Measurements from ENCODE around the gene NEURL3. TPM values are rescaled to one million over a fixed set of nuclear protein-coding genes. Genes with fewer than 3 reads are reported as not detected.
"Not testable (repeated sequence)": the region's sequence is repeated elsewhere in the genome, so short reads cannot be mapped to it uniquely, and the experiment has no call there.

Gene NEURL3
- total RNA-seq, 2 donors from 2014 or later: 0.44 TPM; not detected in 1

DNA sequence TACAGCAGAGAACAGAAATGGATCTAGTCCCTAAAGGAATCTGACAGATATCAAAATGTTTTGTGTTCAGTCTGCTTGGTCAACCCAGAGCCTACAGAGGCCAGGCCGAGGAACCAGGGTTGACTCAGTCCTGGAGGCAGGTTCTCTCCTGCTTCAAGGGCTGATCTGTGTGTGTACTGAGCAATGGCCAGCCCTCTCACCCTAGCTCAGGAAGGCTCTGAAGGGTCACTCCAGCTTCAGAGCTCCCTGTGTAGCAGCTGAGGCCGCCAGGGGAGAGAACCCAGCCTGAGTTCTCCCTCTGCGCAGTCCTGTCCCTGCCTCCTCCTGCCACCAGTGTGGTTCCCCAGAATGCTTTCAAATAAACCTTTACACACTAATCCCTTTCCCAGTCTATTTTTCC, 41.1 kb downstream of the NEURL3 start:
- no peaks in the 10 kb centered on the region for H3K9me3 ChIP-seq (ENCODE audit: control insufficient read depth, low read length, poor library complexity, severe bottlenecking)
- Mint-ChIP-seq H3K27ac (no peak overlapping the region), H3K36me3 (ENCODE audit: low read depth) (no peaks in the 10 kb centered on the region), H3K4me3 (no peak overlapping the region), H3K4me1 (peaks cover 3% of the 10 kb centered on the region), H3K27me3 (peaks cover 4% of the 10 kb centered on the region)
- no peak for DNase-seq
- no peak for ATAC-seq

DNA sequence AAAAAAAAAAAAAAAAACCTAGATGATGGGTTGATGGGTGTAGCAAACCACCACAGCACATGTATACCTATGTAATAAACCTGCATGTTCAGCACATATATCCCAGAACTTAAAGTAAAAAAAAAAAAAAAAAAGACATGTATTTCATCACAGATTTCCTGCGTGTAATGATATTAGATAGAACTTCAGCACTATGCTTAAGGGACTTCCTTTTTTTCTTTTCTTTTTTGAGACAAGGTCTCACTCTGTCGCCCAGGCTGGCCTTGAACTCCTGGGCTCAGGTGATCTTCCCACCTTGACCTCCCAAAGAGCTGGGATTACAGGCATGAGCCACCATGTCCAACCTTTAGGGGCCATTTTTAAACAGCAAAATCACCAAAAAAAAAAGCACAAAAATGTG, 42.0 kb downstream of the NEURL3 start:
- no peaks in the 10 kb centered on the region for H3K36me3 Mint-ChIP-seq (ENCODE audit: low read depth)
- H3K4me1 Mint-ChIP-seq: peaks cover 3% of the 10 kb centered on the region
- no peak overlapping the region for H3K27ac Mint-ChIP-seq
- no peaks in the 10 kb centered on the region for H3K9me3 ChIP-seq (ENCODE audit: control insufficient read depth, low read length, poor library complexity, severe bottlenecking)
- DNase-seq: no peak
- ATAC-seq: no peak
- no peaks in the 10 kb centered on the region for H3K27me3 Mint-ChIP-seq
- H3K4me3 Mint-ChIP-seq: no peak overlapping the region

DNA sequence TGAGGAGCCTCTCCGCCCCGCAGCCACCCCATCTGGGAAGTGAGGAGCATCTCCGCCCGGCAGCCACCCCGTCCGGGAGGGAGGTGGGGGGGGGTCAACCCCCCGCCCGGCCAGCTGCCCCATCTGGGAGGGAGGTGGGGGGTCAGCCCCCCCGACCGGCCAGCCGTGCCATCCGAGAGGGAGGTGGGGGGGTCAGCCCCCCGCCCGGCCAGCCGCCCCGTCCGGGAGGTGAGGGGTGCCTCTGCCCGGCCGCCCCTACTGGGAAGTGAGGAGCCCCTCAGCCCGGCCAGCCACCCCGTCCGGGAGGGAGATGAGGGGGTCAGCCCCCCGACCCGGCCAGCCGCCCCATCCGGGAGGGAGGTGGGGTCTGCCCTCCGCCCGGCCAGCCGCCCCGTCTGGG, 43.5 kb downstream of the NEURL3 start:
- not testable (repeated sequence) for ATAC-seq; H3K4me3 Mint-ChIP-seq; H3K36me3 Mint-ChIP-seq (ENCODE audit: low read depth); H3K27me3 Mint-ChIP-seq; DNase-seq; H3K4me1 Mint-ChIP-seq; H3K9me3 ChIP-seq (ENCODE audit: control insufficient read depth, low read length, poor library complexity, severe bottlenecking); H3K27ac Mint-ChIP-seq

DNA sequence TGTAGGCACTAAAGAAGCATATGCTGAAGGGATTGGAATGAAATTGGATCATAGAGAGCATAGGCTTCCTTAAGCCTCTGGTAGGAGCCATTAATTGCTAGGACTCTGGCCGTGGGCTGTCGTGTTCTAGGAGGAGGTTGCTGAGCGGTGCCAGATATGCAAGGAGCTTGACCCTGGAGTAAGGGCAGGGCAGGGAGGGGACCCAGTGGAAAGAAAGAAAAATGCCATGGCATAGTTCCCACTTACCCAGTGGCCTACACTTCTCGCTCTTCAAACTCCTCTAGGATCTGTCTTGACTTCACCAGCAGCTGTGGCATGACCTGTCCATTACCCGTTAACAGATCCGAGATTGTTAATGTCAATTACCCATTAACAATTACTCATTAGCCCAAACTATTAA, 53.1 kb downstream of the NEURL3 start:
- no peak overlapping the region for H3K4me3 Mint-ChIP-seq
- H3K9me3 ChIP-seq (ENCODE audit: control insufficient read depth, low read length, poor library complexity, severe bottlenecking): no peaks in the 10 kb centered on the region
- no peaks in the 10 kb centered on the region for H3K36me3 Mint-ChIP-seq (ENCODE audit: low read depth)
- no peak for ATAC-seq
- no peak for DNase-seq
- no peak overlapping the region for H3K27ac Mint-ChIP-seq
- no peaks in the 10 kb centered on the region for H3K4me1 Mint-ChIP-seq
- peaks cover 17% of the 10 kb centered on the region for H3K27me3 Mint-ChIP-seq

DNA sequence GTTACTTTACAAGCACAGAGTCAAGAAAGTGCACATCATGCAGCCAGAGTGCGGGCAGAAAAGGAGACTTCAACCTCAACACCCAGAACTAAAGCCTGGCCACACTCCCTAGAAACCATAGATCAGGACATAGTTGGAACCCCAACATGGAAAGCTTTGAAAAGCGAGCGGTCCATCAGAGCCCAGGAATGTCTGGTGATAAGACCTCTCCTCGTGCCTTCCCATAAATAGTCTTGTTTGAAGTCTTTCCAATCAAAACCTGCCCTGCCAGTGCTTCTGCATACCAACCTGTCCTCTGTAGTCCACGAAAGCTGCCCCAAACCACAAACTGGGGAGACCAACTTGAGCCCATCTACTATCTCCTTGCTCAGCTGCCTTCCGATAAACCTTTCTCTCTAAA, 55.5 kb downstream of the NEURL3 start:
- ATAC-seq: no peak
- no peaks in the 10 kb centered on the region for H3K36me3 Mint-ChIP-seq (ENCODE audit: low read depth)
- H3K27ac Mint-ChIP-seq: no peak overlapping the region
- H3K4me1 Mint-ChIP-seq: no peaks in the 10 kb centered on the region
- H3K4me3 Mint-ChIP-seq: no peak overlapping the region
- no peaks in the 10 kb centered on the region for H3K9me3 ChIP-seq (ENCODE audit: control insufficient read depth, low read length, poor library complexity, severe bottlenecking)
- no peak for DNase-seq
- peaks cover 17% of the 10 kb centered on the region for H3K27me3 Mint-ChIP-seq

DNA sequence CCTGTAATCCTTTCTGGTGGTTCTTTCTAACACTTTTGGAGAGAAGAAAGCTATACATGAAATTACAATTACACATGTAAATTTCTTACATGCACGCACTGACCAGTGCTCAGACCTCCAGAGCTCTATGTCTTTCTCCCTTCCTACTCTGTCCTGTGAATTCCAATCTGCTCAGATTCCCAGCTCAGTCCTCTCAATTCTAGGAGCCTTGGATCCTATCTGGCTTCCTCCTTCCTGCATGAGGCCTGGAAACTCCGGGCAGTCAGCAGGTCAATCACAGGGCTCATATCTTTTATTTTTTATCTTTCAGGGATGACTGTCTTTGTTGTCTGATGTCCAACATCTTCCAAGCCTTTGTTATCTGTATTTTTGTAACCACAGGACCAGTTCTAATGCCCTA, 56.0 kb downstream of the NEURL3 start:
- Mint-ChIP-seq H3K4me1 (no peaks in the 10 kb centered on the region), H3K27me3 (peaks cover 17% of the 10 kb centered on the region), H3K4me3 (no peak overlapping the region), H3K27ac (no peak overlapping the region), H3K36me3 (ENCODE audit: low read depth) (no peaks in the 10 kb centered on the region)
- no peaks in the 10 kb centered on the region for H3K9me3 ChIP-seq (ENCODE audit: control insufficient read depth, low read length, poor library complexity, severe bottlenecking)
- ATAC-seq: no peak
- DNase-seq: no peak

DNA sequence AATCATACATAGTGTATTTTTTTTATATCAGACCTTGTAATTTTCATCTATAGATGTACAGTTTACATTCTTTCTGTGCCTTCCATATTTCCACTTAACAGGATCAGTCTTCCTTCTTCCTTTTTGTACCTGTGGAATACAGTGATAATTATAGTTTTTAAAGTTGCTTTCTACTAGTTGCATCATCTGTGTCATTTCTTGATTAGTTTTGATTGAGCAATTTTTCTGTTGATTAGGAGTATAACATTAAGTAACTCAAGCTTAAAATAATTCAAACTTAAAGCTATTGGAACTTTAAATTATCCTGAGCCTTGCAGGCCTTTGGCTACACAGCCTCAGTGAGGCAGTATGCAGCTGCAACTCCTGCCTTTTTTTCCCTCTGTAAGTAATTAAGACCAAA, 57.4 kb downstream of the NEURL3 start:
- no peaks in the 10 kb centered on the region for H3K36me3 Mint-ChIP-seq (ENCODE audit: low read depth)
- ATAC-seq (no peak), DNase-seq (no peak)
- no peaks in the 10 kb centered on the region for H3K4me1 Mint-ChIP-seq
- peaks cover 13% of the 10 kb centered on the region for H3K27me3 Mint-ChIP-seq
- H3K4me3 Mint-ChIP-seq: no peak overlapping the region
- no peaks in the 10 kb centered on the region for H3K9me3 ChIP-seq (ENCODE audit: control insufficient read depth, low read length, poor library complexity, severe bottlenecking)
- no peak overlapping the region for H3K27ac Mint-ChIP-seq

Other genes with a start within 250 kb of the NEURL3 start
- 10 to 100 TPM; 36.4 to 44.8 TPM for gene TMEM127, start 239.4 kb downstream of the NEURL3 start, total RNA-seq
- gene CIAO1, start 239.1 kb downstream of the NEURL3 start, total RNA-seq: 10 to 100 TPM; 60.0 to 61.5 TPM
- gene SNRNP200, start 199.8 kb downstream of the NEURL3 start, total RNA-seq: 100 to 1,000 TPM; 189 to 224 TPM
- gene ITPRIPL1, start 180.0 kb downstream of the NEURL3 start, total RNA-seq: 1 to 10 TPM; 6.6 to 9.9 TPM
- 1 to 10 TPM; 1.4 to 3.0 TPM for gene NCAPH, start 169.6 kb downstream of the NEURL3 start, total RNA-seq
- gene ARID5A, start 31.4 kb upstream of the NEURL3 start, total RNA-seq: 100 to 1,000 TPM; 126 to 139 TPM
- 10 to 100 TPM; 57.4 to 61.2 TPM for gene KANSL3, start 133.0 kb upstream of the NEURL3 start, total RNA-seq
- not detected for gene FER1L5, start 137.4 kb upstream of the NEURL3 start, total RNA-seq
- 1 to 10 TPM; 3.6 to 7.1 TPM for gene LMAN2L, start 234.7 kb upstream of the NEURL3 start, total RNA-seq

Data from T-helper 17 cell (primary cell).